ENCODE results near the gene SFTA2. TPM values are rescaled to one million over a fixed set of nuclear protein-coding genes. Genes with fewer than 3 reads are reported as not detected.
"Not testable (repeated sequence)": the region's sequence is repeated elsewhere in the genome, so short reads cannot be mapped to it uniquely, and the experiment has no call there.

The SFTA2 gene
- total RNA-seq, 1 experiment from 2014 or later: not detected

DNA sequence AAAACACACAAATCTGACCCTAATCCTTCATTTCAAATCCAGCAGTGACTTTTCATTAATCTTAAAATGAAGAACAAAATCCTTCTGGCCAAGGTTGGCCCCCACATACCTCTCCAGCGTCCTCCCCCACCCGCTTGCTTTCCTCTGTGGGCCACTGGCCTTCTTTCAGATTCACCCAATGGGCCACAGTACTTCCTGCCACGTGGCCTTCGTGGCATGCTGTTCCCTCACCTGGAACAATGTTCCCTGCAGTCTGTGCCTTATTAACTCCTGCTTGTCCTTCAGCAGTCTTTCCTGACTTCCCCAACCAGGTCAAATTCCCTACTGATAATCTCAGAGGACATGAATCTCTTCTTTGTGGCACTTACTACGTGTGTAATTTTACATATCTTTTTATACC lies 29.3 kb downstream of the SFTA2 start:
- TF ChIP-seq, protein P1, sequence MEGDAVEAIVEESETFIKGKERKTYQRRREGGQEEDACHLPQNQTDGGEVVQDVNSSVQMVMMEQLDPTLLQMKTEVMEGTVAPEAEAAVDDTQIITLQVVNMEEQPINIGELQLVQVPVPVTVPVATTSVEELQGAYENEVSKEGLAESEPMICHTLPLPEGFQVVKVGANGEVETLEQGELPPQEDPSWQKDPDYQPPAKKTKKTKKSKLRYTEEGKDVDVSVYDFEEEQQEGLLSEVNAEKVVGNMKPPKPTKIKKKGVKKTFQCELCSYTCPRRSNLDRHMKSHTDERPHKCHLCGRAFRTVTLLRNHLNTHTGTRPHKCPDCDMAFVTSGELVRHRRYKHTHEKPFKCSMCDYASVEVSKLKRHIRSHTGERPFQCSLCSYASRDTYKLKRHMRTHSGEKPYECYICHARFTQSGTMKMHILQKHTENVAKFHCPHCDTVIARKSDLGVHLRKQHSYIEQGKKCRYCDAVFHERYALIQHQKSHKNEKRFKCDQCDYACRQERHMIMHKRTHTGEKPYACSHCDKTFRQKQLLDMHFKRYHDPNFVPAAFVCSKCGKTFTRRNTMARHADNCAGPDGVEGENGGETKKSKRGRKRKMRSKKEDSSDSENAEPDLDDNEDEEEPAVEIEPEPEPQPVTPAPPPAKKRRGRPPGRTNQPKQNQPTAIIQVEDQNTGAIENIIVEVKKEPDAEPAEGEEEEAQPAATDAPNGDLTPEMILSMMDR (conservative IDR thresholded peaks at IDR 0.05): no peak
- H2BK20ac ChIP-seq (ENCODE audit: low read depth, low read length, poor library complexity, severe bottlenecking): no peak overlapping the region
- no CpG with 5 or more reads among the region's 5 CpGs for WGBS (ENCODE audit: extremely low coverage, insufficient read length, low lambda C conversion rate)
- no peak overlapping the region for H3K18ac ChIP-seq (ENCODE audit: insufficient read length, low read depth, low read length)
- H3K4me3 Mint-ChIP-seq: no peak overlapping the region
- H2AK5ac ChIP-seq (ENCODE audit: insufficient read length, low read length): no peak overlapping the region
- peak overlapping the region in 1 of 3 experiments; percentile 49; a peak in 2 of 7 replicates for H3K27ac Mint-ChIP-seq
- H3K79me2 ChIP-seq (ENCODE audit: insufficient read depth, low read length): no peaks in the 10 kb centered on the region
- no peak overlapping the region for H2BK15ac ChIP-seq (ENCODE audit: low read depth, low read length)
- no peak overlapping the region for H4K8ac ChIP-seq (replicated peaks; ENCODE audit: insufficient read length, low read depth, low read length)
- H3K4me1 ChIP-seq (ENCODE audit: insufficient read depth, low read length): no peaks in the 10 kb centered on the region
- no peaks in the 10 kb centered on the region for H3K23me2 ChIP-seq (ENCODE audit: insufficient read length, low read depth, low read length, poor library complexity, severe bottlenecking)
- no peaks in the 10 kb centered on the region; the same call in 1 of the 2 replicates for H3K27me3 Mint-ChIP-seq (ENCODE audit: low read depth)
- no peak overlapping the region for H3K23ac ChIP-seq (ENCODE audit: insufficient read length, low read depth, low read length)
- no peaks in the 10 kb centered on the region for H3K79me1 ChIP-seq (ENCODE audit: insufficient read depth, low read depth, low read length, poor library complexity, severe bottlenecking)
- H3K14ac ChIP-seq (ENCODE audit: insufficient read depth, low read length): no peak overlapping the region
- H3K56ac ChIP-seq (ENCODE audit: insufficient read length, low read depth, low read length): no peak overlapping the region
- H3K36me3 Mint-ChIP-seq (ENCODE audit: insufficient read depth in 1 of 3, low read depth in 3 of 3): peaks cover 21 to 27% (median 26%) of the 10 kb centered on the region in 3 experiments; a peak in 6 of 7 replicates
- no peak overlapping the region for H4K91ac ChIP-seq (ENCODE audit: insufficient read length, low read depth, low read length)
- H3K9me3 Mint-ChIP-seq: no peaks in the 10 kb centered on the region
- no peak overlapping the region for H3K4ac ChIP-seq (ENCODE audit: low read depth, low read length)
- no peak overlapping the region for H2AFZ ChIP-seq (ENCODE audit: low read length)
- H2BK12ac ChIP-seq (ENCODE audit: insufficient read length, low read depth, low read length): no peak overlapping the region
- no peaks in the 10 kb centered on the region for H3K9me3 ChIP-seq (ENCODE audit: control insufficient read depth, low read depth, low read length)
- no peak overlapping the region for H2BK120ac ChIP-seq (ENCODE audit: low read depth, low read length, poor library complexity, severe bottlenecking)
- no peak overlapping the region for H3K4me2 ChIP-seq (ENCODE audit: insufficient read depth, insufficient read length, low read length)
- H3K27me3 ChIP-seq (ENCODE audit: insufficient read depth, low read length): no peaks in the 10 kb centered on the region
- peaks cover 5 to 14% of the 10 kb centered on the region in 2 experiments for H3K4me1 Mint-ChIP-seq
- H4K20me1 ChIP-seq (ENCODE audit: control insufficient read depth, insufficient read depth, insufficient read length): no peaks in the 10 kb centered on the region
- H2BK5ac ChIP-seq (ENCODE audit: insufficient read length, low read length): no peak overlapping the region
- no peak overlapping the region for H3K9ac ChIP-seq (ENCODE audit: extremely low read depth, insufficient read length, low read length)
- no peak overlapping the region for H3K27ac ChIP-seq (ENCODE audit: insufficient read length, low read depth, low read length)
- H4K5ac ChIP-seq (ENCODE audit: insufficient read length, low read depth, low read length): no peak overlapping the region
- H3T11ph ChIP-seq (ENCODE audit: low read length): no peak overlapping the region
- DNase-seq: no peak

DNA sequence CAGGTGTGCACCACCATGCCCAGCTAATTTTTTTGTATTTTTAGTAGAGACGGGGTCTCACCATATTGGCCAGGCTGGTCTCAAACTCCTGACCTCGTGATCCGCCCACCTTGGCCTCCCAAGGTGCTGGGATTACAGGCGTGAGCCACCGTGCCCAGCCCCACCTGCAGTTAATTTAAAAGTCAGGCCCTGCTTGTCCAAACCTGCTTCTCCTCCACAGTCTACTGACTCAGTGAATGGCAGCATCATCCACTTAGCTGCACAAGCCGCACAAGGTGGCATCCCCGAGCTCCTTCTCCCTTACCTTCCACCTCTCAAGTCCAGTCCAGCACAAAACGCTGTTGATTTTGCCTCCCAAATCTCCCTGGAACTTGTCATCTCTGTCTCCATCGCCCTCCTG lies 29.8 kb downstream of the SFTA2 start:
- not testable (repeated sequence) for H2AFZ ChIP-seq (ENCODE audit: low read length); H3K18ac ChIP-seq (ENCODE audit: insufficient read length, low read depth, low read length); H2BK12ac ChIP-seq (ENCODE audit: insufficient read length, low read depth, low read length); H3K56ac ChIP-seq (ENCODE audit: insufficient read length, low read depth, low read length); H4K20me1 ChIP-seq (ENCODE audit: control insufficient read depth, insufficient read depth, insufficient read length); H3K4me1 ChIP-seq (ENCODE audit: insufficient read depth, low read length); H3T11ph ChIP-seq (ENCODE audit: low read length); H4K5ac ChIP-seq (ENCODE audit: insufficient read length, low read depth, low read length); H4K91ac ChIP-seq (ENCODE audit: insufficient read length, low read depth, low read length); H3K9me3 ChIP-seq (ENCODE audit: control insufficient read depth, low read depth, low read length); H3K27me3 ChIP-seq (ENCODE audit: insufficient read depth, low read length); H3K9ac ChIP-seq (ENCODE audit: extremely low read depth, insufficient read length, low read length); H3K27ac ChIP-seq (ENCODE audit: insufficient read length, low read depth, low read length); DNase-seq; H3K79me2 ChIP-seq (ENCODE audit: insufficient read depth, low read length); H2AK5ac ChIP-seq (ENCODE audit: insufficient read length, low read length); H3K9me3 Mint-ChIP-seq; H2BK120ac ChIP-seq (ENCODE audit: low read depth, low read length, poor library complexity, severe bottlenecking); H3K4me2 ChIP-seq (ENCODE audit: insufficient read depth, insufficient read length, low read length); H3K4ac ChIP-seq (ENCODE audit: low read depth, low read length); H2BK20ac ChIP-seq (ENCODE audit: low read depth, low read length, poor library complexity, severe bottlenecking); H2BK15ac ChIP-seq (ENCODE audit: low read depth, low read length); H3K4me3 Mint-ChIP-seq; H3K79me1 ChIP-seq (ENCODE audit: insufficient read depth, low read depth, low read length, poor library complexity, severe bottlenecking); H3K23ac ChIP-seq (ENCODE audit: insufficient read length, low read depth, low read length); H4K8ac ChIP-seq (replicated peaks; ENCODE audit: insufficient read length, low read depth, low read length); H3K27ac Mint-ChIP-seq; H3K23me2 ChIP-seq (ENCODE audit: insufficient read length, low read depth, low read length, poor library complexity, severe bottlenecking); H2BK5ac ChIP-seq (ENCODE audit: insufficient read length, low read length); H3K27me3 Mint-ChIP-seq (ENCODE audit: low read depth)
- Mint-ChIP-seq H3K36me3 (ENCODE audit: insufficient read depth in 1 of 3, low read depth in 3 of 3) (peaks cover 21 to 31% (median 29%) of the 10 kb centered on the region in 3 experiments; a peak in 6 of 7 replicates), H3K4me1 (peaks cover 5 to 12% of the 10 kb centered on the region in 2 experiments)
- no CpG with 5 or more reads among the region's 9 CpGs for WGBS (ENCODE audit: extremely low coverage, insufficient read length, low lambda C conversion rate)
- H3K14ac ChIP-seq (ENCODE audit: insufficient read depth, low read length): 0 out of 2 replicates have a peak overlapping the region, but pooled peaks have one; percentile 57

All from H9 (cell line).